Upper lobe of left lung (tissue), 4 donors: ENCODE measurements around the gene ADAD2.

Experiments
- POLR2AphosphoS5 ChIP-seq, 2 donors: sonication (generic); formaldehyde crosslinking; IDR thresholded peaks; one replicate each; pipeline ENCODE4 v1.5.1; 2017; ENCODE audit warnings: antibody characterized with exemption in 2 of 2
- TF ChIP-seq, protein P1 (sequence below), 6 experiments: fragments of 450-650 bp in 4 of 6; fragments of 200-600 bp in 2 of 6; sonication (generic) in 2 of 6; IDR thresholded peaks; one replicate each; pipeline ENCODE4 v1.5.1; 2016 to 2019; ENCODE audit warnings: antibody characterized with exemption in 6 of 6

GRCh38 chr16:84176192-84177053 lies 14.5 kb upstream of the ADAD2 start:
- TF ChIP-seq, protein P1, sequence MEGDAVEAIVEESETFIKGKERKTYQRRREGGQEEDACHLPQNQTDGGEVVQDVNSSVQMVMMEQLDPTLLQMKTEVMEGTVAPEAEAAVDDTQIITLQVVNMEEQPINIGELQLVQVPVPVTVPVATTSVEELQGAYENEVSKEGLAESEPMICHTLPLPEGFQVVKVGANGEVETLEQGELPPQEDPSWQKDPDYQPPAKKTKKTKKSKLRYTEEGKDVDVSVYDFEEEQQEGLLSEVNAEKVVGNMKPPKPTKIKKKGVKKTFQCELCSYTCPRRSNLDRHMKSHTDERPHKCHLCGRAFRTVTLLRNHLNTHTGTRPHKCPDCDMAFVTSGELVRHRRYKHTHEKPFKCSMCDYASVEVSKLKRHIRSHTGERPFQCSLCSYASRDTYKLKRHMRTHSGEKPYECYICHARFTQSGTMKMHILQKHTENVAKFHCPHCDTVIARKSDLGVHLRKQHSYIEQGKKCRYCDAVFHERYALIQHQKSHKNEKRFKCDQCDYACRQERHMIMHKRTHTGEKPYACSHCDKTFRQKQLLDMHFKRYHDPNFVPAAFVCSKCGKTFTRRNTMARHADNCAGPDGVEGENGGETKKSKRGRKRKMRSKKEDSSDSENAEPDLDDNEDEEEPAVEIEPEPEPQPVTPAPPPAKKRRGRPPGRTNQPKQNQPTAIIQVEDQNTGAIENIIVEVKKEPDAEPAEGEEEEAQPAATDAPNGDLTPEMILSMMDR (IDR thresholded peaks at IDR 0.05), result no peak
- TF ChIP-seq POLR2AphosphoS5 (IDR thresholded peaks at IDR 0.05), result no peak
